HepG2 (cell line): Measurements from ENCODE around the gene ANKRD42. TPM values are rescaled to one million over a fixed set of nuclear protein-coding genes. Genes with fewer than 3 reads are reported as not detected.

Experiments
- BCL3 ChIP-seq: sonication (generic); formaldehyde crosslinking; IDR thresholded peaks from 2 replicates; pipeline ENCODE4 v1.5.1; 2020; ENCODE audit warnings: mild to moderate bottlenecking, missing genetic modification reagents, moderate library complexity
- ELF4 ChIP-seq: sonication (generic); formaldehyde crosslinking; IDR thresholded peaks from 2 replicates; pipeline ENCODE4 v1.5.0; 2020; ENCODE audit warnings: missing genetic modification reagents, mild to moderate bottlenecking, moderate library complexity, borderline replicate concordance
- ETS1 ChIP-seq: sonication (generic); formaldehyde crosslinking; IDR thresholded peaks from 2 replicates; pipeline ENCODE4 v1.4.0; 2020; ENCODE audit warnings: missing genetic modification reagents
- HDAC2 ChIP-seq: sonication (generic); formaldehyde crosslinking; IDR thresholded peaks from 2 replicates; pipeline ENCODE4 v1.4.0; 2020; ENCODE audit warnings: missing genetic modification reagents
- HMGA1 ChIP-seq: sonication (generic); formaldehyde crosslinking; conservative IDR thresholded peaks from 2 replicates; pipeline ENCODE4 v1.4.0; 2020; ENCODE audit warnings: missing genetic modification reagents
- HNRNPL ChIP-seq: fragments of 200-400 bp; formaldehyde crosslinking; IDR thresholded peaks from 2 replicates; pipeline ENCODE4 v1.6.1; 2017; ENCODE audit warnings: mild to moderate bottlenecking, low read depth, low read length
- HOXA7 ChIP-seq: sonication (generic); formaldehyde crosslinking; IDR thresholded peaks from 2 replicates; pipeline ENCODE4 v1.8.1; 2022; ENCODE audit warnings: mild to moderate bottlenecking, missing genetic modification reagents, moderate library complexity
- IRX3 ChIP-seq: sonication (generic); formaldehyde crosslinking; IDR thresholded peaks from 2 replicates; pipeline ENCODE4 v1.8.1; 2023; ENCODE audit warnings: mild to moderate bottlenecking, low read depth, missing genetic modification reagents, borderline replicate concordance
- SMARCE1 ChIP-seq: fragments of 450-650 bp; IDR thresholded peaks from 2 replicates; pipeline ENCODE4 v1.6.1; 2017; ENCODE audit warnings: borderline replicate concordance
- SP2 ChIP-seq: sonication (generic); formaldehyde crosslinking; IDR thresholded peaks from 2 replicates; pipeline ENCODE4 v1.5.1; 2020; ENCODE audit warnings: mild to moderate bottlenecking, missing genetic modification reagents
- ZFP36L2 ChIP-seq: sonication (generic); formaldehyde crosslinking; IDR thresholded peaks from 2 replicates; pipeline ENCODE4 v1.4.0; 2020; ENCODE audit warnings: missing genetic modification reagents
- ZFY ChIP-seq: sonication (generic); formaldehyde crosslinking; IDR thresholded peaks from 2 replicates; pipeline ENCODE4 v1.4.0; 2020; ENCODE audit warnings: missing genetic modification reagents
- ZNF264 ChIP-seq: sonication (generic); formaldehyde crosslinking; IDR thresholded peaks from 2 replicates; pipeline ENCODE4 v1.4.0; 2020; ENCODE audit warnings: missing genetic modification reagents
- ZNF576 ChIP-seq: sonication (generic); formaldehyde crosslinking; IDR thresholded peaks from 2 replicates; pipeline ENCODE4 v1.4.0; 2020; ENCODE audit warnings: mild to moderate bottlenecking, missing genetic modification reagents
- ZNF878 ChIP-seq: sonication (generic); formaldehyde crosslinking; IDR thresholded peaks from 2 replicates; pipeline ENCODE4 v1.8.1; 2023; ENCODE audit warnings: mild to moderate bottlenecking, missing genetic modification reagents, moderate library complexity
- polyA plus RNA-seq, 8 experiments: library from polyadenylated mRNA; depleted of rRNA in 3 of 8; stranded (reverse) in 7 of 8; unstranded in 1 of 8; fragments of >200 nt; fragmentation: Illumina TruSeq in 4 of 8; extraction: Trizol in 4 of 8; gene quantifications; 2 replicates each; pipeline versions ENCODE4 v1.2.1 to v1.2.3, GENCODE V29; 2011 to 2016; ENCODE audit warnings: low read depth in 4 of 8, missing spikeins in 1 of 8, mixed read lengths in 1 of 8; ENCODE audit not compliant: insufficient read depth in 1 of 8
- total RNA-seq, 5 experiments: library from RNA; depleted of rRNA; stranded (reverse); fragments of >200 nt; fragmentation: Illumina TruSeq; extraction: Trizol; gene quantifications; 2 replicates each; pipeline ENCODE4 v1.2.3, GENCODE V29; 2016; ENCODE audit warnings: low read depth in 1 of 5
- TF ChIP-seq, protein P1 (sequence below): fragments of 450-650 bp; IDR thresholded peaks from 2 replicates; pipeline ENCODE4 v1.6.1; 2017; ENCODE audit warnings: mild to moderate bottlenecking
- TF ChIP-seq, protein P2 (sequence below): sonication (generic); formaldehyde crosslinking; IDR thresholded peaks from 2 replicates; pipeline ENCODE4 v1.4.0; 2020; ENCODE audit warnings: missing genetic modification reagents
- TF ChIP-seq, protein P3 (sequence below): sonication (generic); formaldehyde crosslinking; IDR thresholded peaks from 2 replicates; pipeline ENCODE4 v1.8.1; 2023; ENCODE audit warnings: mild to moderate bottlenecking, missing genetic modification reagents

ANKRD42 gene
- total and polyA plus RNA-seq, 2 of the 13 experiments (the other 11 are each of a cell fraction or from before 2014, with no cell fraction given): 2.2 to 3.7 TPM

DNA sequence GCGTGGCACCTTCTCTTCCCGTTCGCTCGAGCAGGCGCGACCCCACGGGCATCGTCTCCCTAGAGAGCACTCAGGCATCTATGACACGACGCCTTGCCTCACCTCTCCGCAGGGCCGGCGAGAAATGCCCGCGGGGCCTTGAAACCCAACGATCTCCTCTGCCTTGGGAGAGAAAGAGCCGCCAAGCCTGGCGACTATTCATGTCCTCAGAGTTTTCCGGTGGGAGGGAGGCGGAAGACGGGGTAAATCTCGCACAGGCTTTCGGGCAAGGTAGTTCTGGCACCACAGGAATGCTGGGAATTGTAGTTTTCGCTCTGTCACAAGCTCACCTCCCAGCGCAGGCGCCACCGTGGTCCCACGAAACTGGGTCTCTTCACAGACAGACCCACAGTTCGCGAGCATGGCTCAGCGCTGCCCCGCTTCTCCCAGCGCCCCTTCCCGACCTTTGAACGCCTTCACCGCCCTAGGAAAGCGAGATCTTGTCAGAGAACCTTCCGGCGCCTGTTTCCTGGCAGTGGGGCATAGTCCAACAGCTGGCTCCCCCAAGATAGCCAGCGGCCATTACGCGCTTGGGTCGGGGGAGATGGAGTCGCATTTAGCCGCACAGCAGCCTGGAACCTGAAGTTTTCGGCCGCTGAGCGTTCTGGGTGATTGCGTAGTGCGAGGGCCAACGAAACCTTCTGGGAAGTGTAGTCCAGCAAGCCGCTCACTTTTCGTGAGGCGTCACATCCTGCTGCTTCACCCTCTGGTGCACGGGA, 92.4 kb downstream of the ANKRD42 start, which contains the start of gene CCDC90B (continued):
- TF ChIP-seq ETS1 (CRISPR knock-in tag) (no peak), ZFP36L2 (no peak), BCL3 (CRISPR knock-in tag) (peak; percentile 71; the same call in 1 of the 2 replicates), HNRNPL (peak; percentile 51; the same call in 1 of the 2 replicates), ZNF576 (CRISPR knock-in tag) (no peak), ZNF878 (CRISPR knock-in tag) (no peak), ZNF264 (CRISPR knock-in tag) (no peak), HMGA1 (CRISPR knock-in tag) (no peak), IRX3 (CRISPR knock-in tag) (no peak), ZFY (CRISPR knock-in tag) (peak; percentile 89), SMARCE1 (no peak), SP2 (CRISPR knock-in tag) (no peak; the same call in 1 of the 2 replicates), ELF4 (peak; percentile 62; the same call in 1 of the 2 replicates), HDAC2 (CRISPR knock-in tag) (peak; percentile 44), HOXA7 (CRISPR knock-in tag) (no peak)
- TF ChIP-seq, protein P1, sequence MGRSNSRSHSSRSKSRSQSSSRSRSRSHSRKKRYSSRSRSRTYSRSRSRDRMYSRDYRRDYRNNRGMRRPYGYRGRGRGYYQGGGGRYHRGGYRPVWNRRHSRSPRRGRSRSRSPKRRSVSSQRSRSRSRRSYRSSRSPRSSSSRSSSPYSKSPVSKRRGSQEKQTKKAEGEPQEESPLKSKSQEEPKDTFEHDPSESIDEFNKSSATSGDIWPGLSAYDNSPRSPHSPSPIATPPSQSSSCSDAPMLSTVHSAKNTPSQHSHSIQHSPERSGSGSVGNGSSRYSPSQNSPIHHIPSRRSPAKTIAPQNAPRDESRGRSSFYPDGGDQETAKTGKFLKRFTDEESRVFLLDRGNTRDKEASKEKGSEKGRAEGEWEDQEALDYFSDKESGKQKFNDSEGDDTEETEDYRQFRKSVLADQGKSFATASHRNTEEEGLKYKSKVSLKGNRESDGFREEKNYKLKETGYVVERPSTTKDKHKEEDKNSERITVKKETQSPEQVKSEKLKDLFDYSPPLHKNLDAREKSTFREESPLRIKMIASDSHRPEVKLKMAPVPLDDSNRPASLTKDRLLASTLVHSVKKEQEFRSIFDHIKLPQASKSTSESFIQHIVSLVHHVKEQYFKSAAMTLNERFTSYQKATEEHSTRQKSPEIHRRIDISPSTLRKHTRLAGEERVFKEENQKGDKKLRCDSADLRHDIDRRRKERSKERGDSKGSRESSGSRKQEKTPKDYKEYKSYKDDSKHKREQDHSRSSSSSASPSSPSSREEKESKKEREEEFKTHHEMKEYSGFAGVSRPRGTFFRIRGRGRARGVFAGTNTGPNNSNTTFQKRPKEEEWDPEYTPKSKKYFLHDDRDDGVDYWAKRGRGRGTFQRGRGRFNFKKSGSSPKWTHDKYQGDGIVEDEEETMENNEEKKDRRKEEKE: no peak
- TF ChIP-seq, protein P2, sequence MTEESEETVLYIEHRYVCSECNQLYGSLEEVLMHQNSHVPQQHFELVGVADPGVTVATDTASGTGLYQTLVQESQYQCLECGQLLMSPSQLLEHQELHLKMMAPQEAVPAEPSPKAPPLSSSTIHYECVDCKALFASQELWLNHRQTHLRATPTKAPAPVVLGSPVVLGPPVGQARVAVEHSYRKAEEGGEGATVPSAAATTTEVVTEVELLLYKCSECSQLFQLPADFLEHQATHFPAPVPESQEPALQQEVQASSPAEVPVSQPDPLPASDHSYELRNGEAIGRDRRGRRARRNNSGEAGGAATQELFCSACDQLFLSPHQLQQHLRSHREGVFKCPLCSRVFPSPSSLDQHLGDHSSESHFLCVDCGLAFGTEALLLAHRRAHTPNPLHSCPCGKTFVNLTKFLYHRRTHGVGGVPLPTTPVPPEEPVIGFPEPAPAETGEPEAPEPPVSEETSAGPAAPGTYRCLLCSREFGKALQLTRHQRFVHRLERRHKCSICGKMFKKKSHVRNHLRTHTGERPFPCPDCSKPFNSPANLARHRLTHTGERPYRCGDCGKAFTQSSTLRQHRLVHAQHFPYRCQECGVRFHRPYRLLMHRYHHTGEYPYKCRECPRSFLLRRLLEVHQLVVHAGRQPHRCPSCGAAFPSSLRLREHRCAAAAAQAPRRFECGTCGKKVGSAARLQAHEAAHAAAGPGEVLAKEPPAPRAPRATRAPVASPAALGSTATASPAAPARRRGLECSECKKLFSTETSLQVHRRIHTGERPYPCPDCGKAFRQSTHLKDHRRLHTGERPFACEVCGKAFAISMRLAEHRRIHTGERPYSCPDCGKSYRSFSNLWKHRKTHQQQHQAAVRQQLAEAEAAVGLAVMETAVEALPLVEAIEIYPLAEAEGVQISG (CRISPR knock-in tag): peak; percentile 99
- TF ChIP-seq, protein P3, sequence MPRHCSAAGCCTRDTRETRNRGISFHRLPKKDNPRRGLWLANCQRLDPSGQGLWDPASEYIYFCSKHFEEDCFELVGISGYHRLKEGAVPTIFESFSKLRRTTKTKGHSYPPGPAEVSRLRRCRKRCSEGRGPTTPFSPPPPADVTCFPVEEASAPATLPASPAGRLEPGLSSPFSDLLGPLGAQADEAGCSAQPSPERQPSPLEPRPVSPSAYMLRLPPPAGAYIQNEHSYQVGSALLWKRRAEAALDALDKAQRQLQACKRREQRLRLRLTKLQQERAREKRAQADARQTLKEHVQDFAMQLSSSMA (CRISPR knock-in tag): no peak
